ENCODE measurements around the gene PABPN1L. TPM values are rescaled to one million over a fixed set of nuclear protein-coding genes. Genes with fewer than 3 reads are reported as not detected.

PABPN1L gene
- total and polyA plus RNA-seq, 3 donors from 2014 or later = 0.34 to 0.93 TPM; not detected in 1

GRCh38 chr16:88828711-88829110, 37.7 kb downstream of the PABPN1L start:
- no peak overlapping the region for H3K4me3 ChIP-seq
- no peaks in the 10 kb centered on the region for H3K36me3 ChIP-seq (ENCODE audit: low read depth, missing control alignments)
- intact Hi-C loops (cut with DNase I; ENCODE audit: low total_unique reads) = no loop called here
- 87 to 92% methylated on average over 23 to 24 of the region's 24 CpGs for WGBS, 2 donors
- DNase-seq = no peak
- no peaks in the 10 kb centered on the region for H3K9me3 ChIP-seq
- no peaks in the 10 kb centered on the region for H3K27me3 ChIP-seq
- TF ChIP-seq CTCF (IDR thresholded peaks at IDR 0.05) (no peak), POLR2A (IDR thresholded peaks at IDR 0.05) (no peak)
- no peak overlapping the region for H3K27ac ChIP-seq
- no peaks in the 10 kb centered on the region for H3K4me1 ChIP-seq

DNA sequence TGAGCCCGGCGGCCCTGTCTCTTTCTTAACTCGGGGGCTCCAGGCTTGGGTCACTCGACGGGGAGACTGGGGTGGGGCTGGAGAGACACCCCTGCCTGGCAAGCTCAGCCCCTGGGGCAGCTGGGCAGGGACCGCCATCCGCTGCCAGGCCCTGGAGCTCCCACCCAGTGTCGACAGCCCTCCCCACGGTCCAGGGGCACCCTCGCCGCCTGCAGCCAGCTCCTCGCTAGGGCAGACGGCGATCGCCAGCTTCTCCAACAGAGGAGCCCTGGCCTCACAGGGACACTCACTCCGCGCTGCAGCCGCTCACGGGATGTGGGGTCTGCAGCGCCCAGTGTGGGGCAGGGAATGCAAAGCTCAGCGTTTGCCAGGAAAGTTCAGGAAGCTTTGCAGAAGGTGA, 38.7 kb downstream of the PABPN1L start:
- Histone ChIP-seq H3K27ac (no peak overlapping the region), H3K36me3 (ENCODE audit: low read depth, missing control alignments) (no peaks in the 10 kb centered on the region), H3K4me1 (no peaks in the 10 kb centered on the region), H3K27me3 (no peaks in the 10 kb centered on the region), H3K9me3 (no peaks in the 10 kb centered on the region), H3K4me3 (no peak overlapping the region)
- DNase-seq = no peak
- no peak for TF ChIP-seq CTCF (IDR thresholded peaks at IDR 0.05)
- TF ChIP-seq POLR2A (IDR thresholded peaks at IDR 0.05) = no peak
- 93 to 95% methylated on average over 6 to 21 of the region's 21 CpGs for whole genome bisulfite sequencing, 2 donors
- intact Hi-C loops (cut with DNase I; ENCODE audit: low total_unique reads) = no loop called here

DNA sequence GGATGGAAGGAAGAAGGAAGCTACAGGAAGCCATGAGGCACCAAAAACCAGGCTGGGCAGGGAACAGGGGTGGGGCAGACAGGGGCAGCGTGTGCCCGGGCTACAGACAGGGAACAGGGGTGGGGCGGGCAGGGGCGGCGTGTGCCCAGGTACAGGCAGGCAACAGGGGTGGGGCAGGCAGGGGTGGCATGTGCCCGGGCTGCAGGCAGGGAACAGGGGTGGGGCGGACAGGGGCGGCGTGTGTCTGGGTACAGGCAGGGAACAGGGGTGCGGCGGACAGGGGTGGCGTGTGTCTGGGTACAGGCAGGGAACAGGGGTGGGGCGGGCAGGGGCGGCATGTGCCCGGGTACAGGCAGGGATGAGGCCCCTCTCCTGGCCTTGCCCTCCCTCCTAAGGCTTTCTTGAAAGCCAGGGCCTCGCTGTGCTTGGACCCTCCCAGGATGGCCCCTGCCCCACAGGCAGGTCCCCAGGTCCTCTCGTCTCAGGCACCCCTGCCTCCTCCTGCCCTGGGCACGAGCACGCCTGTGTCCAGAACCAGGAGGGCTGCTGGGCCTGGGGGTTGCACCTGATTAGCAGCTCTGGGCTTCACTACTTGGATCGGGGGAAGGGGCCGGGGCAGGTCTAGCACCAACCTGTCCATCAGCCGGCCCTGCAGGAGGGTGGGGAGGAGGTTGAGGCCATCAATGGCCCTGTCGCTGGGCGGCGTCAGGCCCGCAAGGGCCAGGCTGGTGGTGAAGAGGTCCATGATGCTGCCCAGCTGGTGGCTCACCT, 40.2 kb downstream of the PABPN1L start:
- Histone ChIP-seq H3K27me3 (no peaks in the 10 kb centered on the region), H3K27ac (no peak overlapping the region), H3K4me1 (no peaks in the 10 kb centered on the region), H3K36me3 (ENCODE audit: low read depth, missing control alignments) (no peaks in the 10 kb centered on the region), H3K9me3 (no peaks in the 10 kb centered on the region), H3K4me3 (no peak overlapping the region)
- DNase-seq = no peak
- intact Hi-C loops (cut with DNase I; ENCODE audit: low total_unique reads) = no loop called here
- TF ChIP-seq POLR2A (IDR thresholded peaks at IDR 0.05) = no peak
- no peak for TF ChIP-seq CTCF (IDR thresholded peaks at IDR 0.05)
- 96 to 98% methylated on average over 17 to 26 of the region's 26 CpGs for WGBS, 2 donors

DNA sequence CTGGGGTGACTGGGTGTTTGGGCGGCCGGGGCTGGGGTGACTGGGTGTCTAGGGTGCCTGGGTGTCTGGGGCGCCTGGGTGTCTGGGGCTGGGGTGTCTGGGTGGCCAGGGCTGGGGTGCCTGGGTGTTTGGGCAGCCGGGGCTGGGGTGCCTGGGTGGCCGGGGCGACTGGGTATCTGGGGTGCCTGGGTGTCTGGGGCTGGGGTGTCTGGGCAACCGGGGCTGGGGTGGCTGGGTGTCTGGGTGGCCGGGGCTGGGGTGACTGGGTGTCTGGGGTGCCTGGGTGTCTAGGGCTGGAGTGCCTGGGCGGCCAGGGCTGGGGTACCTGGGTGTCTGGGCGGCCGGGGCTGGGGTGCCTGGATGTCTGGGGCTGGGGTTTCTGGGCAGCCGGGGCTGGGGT, 41.3 kb downstream of the PABPN1L start:
- Histone ChIP-seq H3K9me3 (no peaks in the 10 kb centered on the region), H3K4me1 (no peaks in the 10 kb centered on the region), H3K4me3 (no peak overlapping the region), H3K27me3 (no peaks in the 10 kb centered on the region), H3K27ac (no peak overlapping the region), H3K36me3 (ENCODE audit: low read depth, missing control alignments) (no peaks in the 10 kb centered on the region)
- TF ChIP-seq POLR2A (IDR thresholded peaks at IDR 0.05) (no peak), CTCF (IDR thresholded peaks at IDR 0.05) (no peak)
- WGBS, 2 donors = 92% methylated on average over 4 to 12 of the region's 12 CpGs
- DNase-seq = no peak
- intact Hi-C loops (cut with DNase I; ENCODE audit: low total_unique reads) = no loop called here

All from testis (tissue), 3 donors.